ENCODE data around the gene ABTB2. TPM values are rescaled to one million over a fixed set of nuclear protein-coding genes. Genes with fewer than 3 reads are reported as not detected.

The ABTB2 gene
- total and polyA plus RNA-seq, 2 of the 8 experiments (the other 6 are each of a cell fraction or from before 2014, with no cell fraction given): 7.7 to 10.2 TPM

- Histone ChIP-seq H3K27ac (ENCODE audit: low read depth, low read length) (no peak overlapping the region), H3K9me3 (ENCODE audit: insufficient read depth in 2 of 2, low read depth in 1 of 2, low read length in 1 of 2) (no peaks in the 10 kb centered on the region), H3K4me3 (ENCODE audit: extremely low read depth in 1 of 4, insufficient read depth in 2 of 4, low read depth in 3 of 4, low read length in 4 of 4) (no peak overlapping the region), H4K8ac (ENCODE audit: extremely low read depth, insufficient read depth, low read length) (no peak overlapping the region), H3K9ac (replicated peaks in 1 of 4; ENCODE audit: extremely low read depth in 1 of 4, low read depth in 3 of 4, low read length in 3 of 4) (no peak overlapping the region), H3K79me1 (ENCODE audit: low read depth, low read length) (no peaks in the 10 kb centered on the region; the same call in 1 of the 2 replicates), H4K20me1 (replicated peaks in 1 of 2; ENCODE audit: control insufficient read depth in 1 of 2, insufficient read depth in 2 of 2, low read length in 2 of 2) (peaks cover 9% of the 10 kb centered on the region in 2 experiments), H3K18ac (ENCODE audit: extremely low read depth, low read length) (no peak overlapping the region), H3K27me3 (replicated peaks in 1 of 4; ENCODE audit: control insufficient read depth in 3 of 4, extremely low read depth in 1 of 4, insufficient read depth in 3 of 4, low read length in 3 of 4) (peaks cover 0 to 11% (median 9%) of the 10 kb centered on the region in 4 experiments; a peak in 6 of 7 replicates), H2AFZ (ENCODE audit: low read length) (no peak overlapping the region), H2BK20ac (ENCODE audit: low read length) (no peak overlapping the region), H2BK15ac (ENCODE audit: low read length) (no peak overlapping the region), H3K14ac (ENCODE audit: insufficient read length) (no peak overlapping the region), H3K56ac (replicated peaks; ENCODE audit: insufficient read length, low read depth, low read length) (no peak overlapping the region), H4K91ac (replicated peaks; ENCODE audit: insufficient read length, low read length) (no peak overlapping the region), H3K4me1 (replicated peaks in 1 of 4; ENCODE audit: control insufficient read depth in 3 of 4, insufficient read depth in 4 of 4, low read length in 3 of 4) (peaks cover 0 to 10% (median 4%) of the 10 kb centered on the region in 4 experiments; a peak in 4 of 7 replicates), H3K79me2 (ENCODE audit: control insufficient read depth in 1 of 2, insufficient read depth in 2 of 2, low read length in 2 of 2) (peaks cover 0 to 62% of the 10 kb centered on the region in 2 experiments; a peak in 3 of 4 replicates), H3K23me2 (ENCODE audit: low read depth, low read length) (no peaks in the 10 kb centered on the region), H2BK12ac (ENCODE audit: low read depth, low read length) (no peak overlapping the region), H4K5ac (ENCODE audit: insufficient read length, low read depth, low read length) (no peak overlapping the region), H3K4me2 (ENCODE audit: insufficient read depth in 1 of 2, low read depth in 2 of 2, low read length in 2 of 2) (no peak overlapping the region), H2BK5ac (ENCODE audit: low read depth, low read length) (no peak overlapping the region), H3K4ac (replicated peaks; ENCODE audit: insufficient read length, low read depth, low read length) (no peak overlapping the region), H3K23ac (ENCODE audit: insufficient read length) (no peak overlapping the region), H2AK5ac (ENCODE audit: low read depth, low read length) (no peak overlapping the region), H2BK120ac (replicated peaks; ENCODE audit: low read depth, low read length) (no peak overlapping the region), H3K36me3 (ENCODE audit: control insufficient read depth in 2 of 4, insufficient read depth in 4 of 4, low read length in 3 of 4) (no peaks in the 10 kb centered on the region)
- DNase-seq (ENCODE audit: low read depth in 1 of 2, low spot score in 2 of 2) (no peak), FAIRE-seq (no peak)
- ChIA-PET POLR2A (ENCODE audit: partially characterized antibody) (interaction anchor here (0.6 kb wide), 1 partner anchor 172 kb away, joined by 3 read pairs; no protein-coding TSS in a partner anchor), CTCF (ENCODE audit: partially characterized antibody) (interaction anchor here (0.7 to 2.0 kb wide), 5 partner anchors 9 to 200 kb away, joined by 3 to 4 read pairs (median 4); no protein-coding TSS in a partner anchor)
- 83% methylated on average over 3 of the region's 3 CpGs; no CpG with 5 or more reads in 1 of the 2 experiments for WGBS, 2 experiments (ENCODE audit: extremely low coverage in 1 of 2, insufficient coverage in 1 of 2, insufficient read length in 1 of 2, insufficient replicate concordance in 2 of 2, low coverage in 1 of 2, low lambda C conversion rate in 2 of 2, missing lambda C conversion rate in 1 of 2)
- TF ChIP-seq USF2 (IDR thresholded peaks at IDR 0.05; ENCODE audit: low read length): no peak
- no peak for TF ChIP-seq JUND (IDR thresholded peaks at IDR 0.05; ENCODE audit: low read length)
- TF ChIP-seq POU5F1 (IDR thresholded peaks at IDR 0.05; ENCODE audit: low read depth, low read length): no peak
- no peak for TF ChIP-seq ASH2L (IDR thresholded peaks at IDR 0.05; ENCODE audit: low read length)
- no peak for TF ChIP-seq JUN (IDR thresholded peaks at IDR 0.05; ENCODE audit: low read depth, low read length)
- TF ChIP-seq SIN3A (conservative IDR thresholded peaks at IDR 0.05 in 1 of 2, IDR thresholded peaks at IDR 0.05 in 1 of 2; ENCODE audit: low read depth in 1 of 2, low read length in 2 of 2): no peak
- TF ChIP-seq GABPA (IDR thresholded peaks at IDR 0.05; ENCODE audit: borderline replicate concordance, insufficient read depth, low read length): no peak
- TF ChIP-seq SUZ12 (IDR thresholded peaks at IDR 0.05; ENCODE audit: low read length): no peak
- TF ChIP-seq EGR1 (IDR thresholded peaks at IDR 0.05; ENCODE audit: borderline replicate concordance, low read depth, low read length): no peak
- no peak for TF ChIP-seq ZNF274 (IDR thresholded peaks at IDR 0.05; ENCODE audit: borderline replicate concordance, extremely low read depth, low read length)
- TF ChIP-seq BCL11A (IDR thresholded peaks at IDR 0.05; ENCODE audit: low read depth in 2 of 2, low read length in 2 of 2): no peak
- no peak for TF ChIP-seq BRCA1 (IDR thresholded peaks at IDR 0.05; ENCODE audit: low read depth, low read length)
- TF ChIP-seq GTF2F1 (IDR thresholded peaks at IDR 0.05; ENCODE audit: borderline replicate concordance, low read depth, low read length): no peak
Measured at GRCh38 chr11:34351051-34351450, 6.8 kb downstream of the ABTB2 start.
